Fibroblast of skin of abdomen (primary cell): ENCODE data around the gene ATP6V1G1. TPM values are rescaled to one million over a fixed set of nuclear protein-coding genes. Genes with fewer than 3 reads are reported as not detected.
"Not testable (repeated sequence)": the region's sequence is repeated elsewhere in the genome, so short reads cannot be mapped to it uniquely, and the experiment has no call there.

Experiments
- DNase-seq: peaks from one replicate; pipeline ENCODE4 v3.0.0-alpha.2; 2013
- polyA plus RNA-seq, 2 experiments: library from polyadenylated mRNA; unstranded; fragments of 120-200 nt; gene quantifications; one replicate each; pipeline ENCODE4 v1.2.1, GENCODE V29; 2013; ENCODE audit not compliant: insufficient read length in 2 of 2

ATP6V1G1 gene
- 81.8 TPM for polyA plus RNA-seq (2013, experiment 1 of 2; ENCODE audit: insufficient read length)
- polyA plus RNA-seq (2013, experiment 2 of 2; ENCODE audit: insufficient read length) = 84.3 TPM

- peak; percentile 99 for DNase-seq
Observed at GRCh38 chr9:114587345-114588202, at the start of gene ATP6V1G1. ATP6V1G1 (plus strand) TSS chr9:114587769; CDS start chr9:114587839, 70 bp downstream.

GRCh38 chr9:114538241-114538640 is 49.3 kb upstream of the ATP6V1G1 start:
- no peak for DNase-seq

- DNase-seq = no peak
Observed at GRCh38 chr9:114539701-114540380, 47.7 kb upstream of the ATP6V1G1 start.

GRCh38 chr9:114545055-114545454 is 42.5 kb upstream of the ATP6V1G1 start:
- DNase-seq = no peak

GRCh38 chr9:114546851-114547250 is 40.7 kb upstream of the ATP6V1G1 start:
- no peak for DNase-seq

GRCh38 chr9:114549697-114550330 is 37.8 kb upstream of the ATP6V1G1 start:
- peak; percentile 64 for DNase-seq

- peak; percentile 97 for DNase-seq
Observed at GRCh38 chr9:114551750-114552685, 35.6 kb upstream of the ATP6V1G1 start.

GRCh38 chr9:114552706-114553105 is 34.9 kb upstream of the ATP6V1G1 start:
- no peak for DNase-seq

- no peak for DNase-seq
Observed at GRCh38 chr9:114553202-114553601, 34.4 kb upstream of the ATP6V1G1 start.

- DNase-seq = no peak
Observed at GRCh38 chr9:114555696-114556095, 31.9 kb upstream of the ATP6V1G1 start.

- DNase-seq = no peak
Observed at GRCh38 chr9:114558027-114558675, 29.4 kb upstream of the ATP6V1G1 start.

GRCh38 chr9:114559830-114560513 is 27.6 kb upstream of the ATP6V1G1 start:
- no peak for DNase-seq

- no peak for DNase-seq
Observed at GRCh38 chr9:114560956-114561355, 26.6 kb upstream of the ATP6V1G1 start.

- DNase-seq = no peak
Observed at GRCh38 chr9:114561771-114562170, 25.8 kb upstream of the ATP6V1G1 start.

GRCh38 chr9:114565204-114565603 is 22.4 kb upstream of the ATP6V1G1 start:
- DNase-seq = no peak

GRCh38 chr9:114570742-114571141 is 16.8 kb upstream of the ATP6V1G1 start:
- DNase-seq = no peak

GRCh38 chr9:114571391-114571790 is 16.2 kb upstream of the ATP6V1G1 start:
- DNase-seq = no peak

- no peak for DNase-seq
Observed at GRCh38 chr9:114572199-114572598, 15.4 kb upstream of the ATP6V1G1 start.

GRCh38 chr9:114574438-114574837 is 13.1 kb upstream of the ATP6V1G1 start:
- DNase-seq = no peak

GRCh38 chr9:114576779-114577178 is 10.8 kb upstream of the ATP6V1G1 start:
- not testable (repeated sequence) for DNase-seq

- DNase-seq = not testable (repeated sequence)
Observed at GRCh38 chr9:114578134-114578533, 9.4 kb upstream of the ATP6V1G1 start.
